HG03108 (cell line): ENCODE data around the gene TUBA3E.
"Not testable (repeated sequence)": the region's sequence is repeated elsewhere in the genome, so short reads cannot be mapped to it uniquely, and the experiment has no call there.

ENCODE experiments used
- ATAC-seq: cut with Tn5 transposase; IDR thresholded peaks from one replicate; pipeline ENCODE4 v1.9.1; 2021; ENCODE audit warnings: moderate library complexity; ENCODE audit not compliant: unreplicated experiment

The TUBA3E gene

DNA sequence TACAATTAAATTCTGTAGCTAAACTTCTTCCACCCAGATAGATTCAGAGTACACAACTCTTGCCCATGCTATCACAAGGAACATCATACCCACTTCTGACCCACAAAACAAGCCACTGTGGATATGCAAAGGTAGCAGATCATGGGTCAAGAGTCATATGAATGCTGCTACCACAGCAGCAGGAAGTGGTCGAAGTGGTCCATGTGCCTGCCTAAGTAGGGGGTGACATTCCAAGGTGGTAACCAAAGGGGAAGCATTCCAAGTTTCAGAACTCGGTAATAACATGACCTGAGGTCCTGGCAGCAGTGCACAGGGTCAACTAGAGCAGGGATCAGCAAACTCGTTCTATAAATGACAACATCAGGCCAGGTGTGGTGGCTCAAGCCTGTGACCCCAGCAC is 5.8 kb downstream of the TUBA3E start:
- ATAC-seq = not testable (repeated sequence)

DNA sequence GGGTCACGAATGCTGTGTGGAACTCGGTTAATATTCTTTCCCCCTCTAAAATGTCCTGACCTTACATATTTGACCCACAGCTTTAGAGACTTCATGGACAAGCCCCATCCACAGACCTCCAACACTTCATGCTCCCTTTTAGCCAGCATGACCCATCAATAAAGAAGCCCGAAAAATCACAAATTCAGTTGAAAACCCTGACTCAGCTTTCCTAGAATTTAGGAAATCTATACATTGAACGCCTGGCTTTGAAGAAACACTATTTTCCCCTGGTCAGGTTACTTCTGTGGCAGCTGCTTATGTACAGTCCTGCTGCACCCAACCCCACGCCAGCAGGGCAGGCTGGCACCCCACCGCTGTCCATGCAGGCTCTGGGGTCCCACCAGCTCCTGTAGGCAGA is 6.9 kb downstream of the TUBA3E start:
- not testable (repeated sequence) for ATAC-seq

- no peak for ATAC-seq
These were observed 8.0 kb downstream of the TUBA3E start for GRCh38 chr2:130190237-130190636.

GRCh38 chr2:130188958-130189357 is 9.3 kb downstream of the TUBA3E start:
- not testable (repeated sequence) for ATAC-seq

DNA sequence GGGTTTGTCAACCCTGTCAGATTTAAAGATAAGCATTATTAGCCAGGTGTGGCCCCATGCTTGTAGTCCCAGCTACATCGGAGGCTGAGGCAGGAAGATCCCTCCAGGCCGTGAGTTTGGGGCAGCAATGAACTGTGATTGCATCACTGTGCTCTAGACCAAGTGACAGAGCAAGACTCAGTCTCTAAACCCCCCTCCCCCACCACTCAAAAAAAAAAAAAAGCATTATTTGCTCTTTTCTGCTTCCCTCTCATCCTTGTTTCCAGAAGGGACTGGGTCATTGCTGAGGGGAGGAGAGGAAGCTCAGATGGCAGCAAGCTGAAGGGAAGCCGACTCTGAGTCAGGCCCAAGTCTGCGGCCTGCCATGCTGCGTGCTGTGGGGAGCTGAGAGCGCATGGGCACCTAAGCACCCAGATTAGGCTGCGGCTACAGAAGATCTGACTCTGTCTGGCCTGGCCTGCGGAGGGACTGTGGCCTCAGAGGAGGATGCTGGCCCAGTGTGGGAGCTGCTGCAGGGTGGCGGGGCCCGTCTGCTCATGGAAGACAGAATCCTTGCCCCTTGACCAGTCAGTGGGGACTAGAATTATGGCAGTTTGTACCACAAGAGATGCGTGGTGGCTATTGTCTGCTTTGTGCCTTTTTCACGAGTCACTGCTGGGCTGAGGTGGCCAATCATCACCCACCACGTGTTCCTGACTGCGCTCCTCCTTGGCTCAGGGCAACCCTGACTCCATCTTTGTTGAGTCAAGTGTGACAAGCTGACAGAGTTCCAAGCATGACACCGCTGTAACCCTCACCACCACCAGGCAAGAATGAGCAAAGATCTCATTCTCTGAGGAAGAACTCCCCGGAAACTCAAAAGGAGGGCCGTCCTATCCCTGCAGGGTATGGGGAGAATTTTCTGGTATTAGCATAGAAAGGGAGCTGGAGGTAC is 10.1 kb downstream of the TUBA3E start:
- not testable (repeated sequence) for ATAC-seq

- no peak for ATAC-seq
These were observed 11.0 kb downstream of the TUBA3E start for GRCh38 chr2:130187268-130187667.

- ATAC-seq = no peak
These were observed 11.8 kb downstream of the TUBA3E start for GRCh38 chr2:130186391-130186790.

GRCh38 chr2:130185896-130186295 is 12.3 kb downstream of the TUBA3E start:
- no peak for ATAC-seq

- no peak for ATAC-seq
These were observed 12.8 kb downstream of the TUBA3E start for GRCh38 chr2:130185436-130185835.

GRCh38 chr2:130183512-130184373 is 14.5 kb downstream of the TUBA3E start:
- no peak for ATAC-seq

GRCh38 chr2:130182826-130183511 is 15.3 kb downstream of the TUBA3E start:
- peak; percentile 4 for ATAC-seq

DNA sequence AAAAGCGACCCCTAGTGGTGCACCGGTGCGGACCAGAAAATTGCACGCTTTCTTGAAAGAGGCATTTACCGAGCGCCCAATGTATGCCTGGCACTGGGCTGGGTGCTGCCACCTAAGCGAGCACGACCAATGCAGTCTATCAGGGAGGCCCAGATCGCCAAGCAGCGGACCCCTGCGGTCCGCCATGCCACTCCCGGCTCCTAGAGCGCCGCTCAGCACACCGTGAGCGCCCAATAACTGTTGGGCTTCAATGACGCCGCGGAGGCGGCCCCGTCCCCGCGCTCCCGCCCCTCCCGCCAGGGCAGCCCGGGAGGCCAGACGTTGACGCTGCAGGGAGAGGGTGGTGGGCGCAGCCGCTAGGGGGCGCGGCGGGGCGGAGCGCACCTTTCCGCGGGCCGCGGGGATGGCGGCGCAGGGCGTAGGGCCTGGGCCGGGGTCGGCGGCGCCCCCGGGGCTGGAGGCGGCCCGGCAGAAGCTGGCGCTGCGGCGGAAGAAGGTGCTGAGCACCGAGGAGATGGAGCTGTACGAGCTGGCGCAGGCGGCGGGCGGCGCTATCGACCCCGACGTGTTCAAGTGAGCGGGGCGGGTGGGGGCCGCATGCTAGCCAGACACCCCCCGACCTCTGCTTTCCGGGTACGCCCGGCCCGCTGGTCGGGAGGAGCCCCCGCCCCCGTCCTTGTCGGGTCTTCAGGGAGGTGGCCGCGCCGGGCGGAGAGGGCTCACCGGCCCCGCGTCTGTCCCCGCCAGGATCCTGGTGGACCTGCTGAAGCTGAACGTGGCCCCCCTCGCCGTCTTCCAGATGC is 16.2 kb downstream of the TUBA3E start, which contains the start of gene MZT2B:
Gene MZT2B, plus strand, starts transcription at position 383 of the 803 bp plus-strand sequence. Its CDS starts 21 bp downstream, at position 404.
- ATAC-seq = peak; percentile 80

GRCh38 chr2:130181325-130181879 is 16.8 kb downstream of the TUBA3E start, which contains the start of gene SMPD4:
TSS of gene SMPD4 (minus strand) at chr2:130181602. CDS start at chr2:130176592, 5,010 bp downstream.
- ATAC-seq = peak; percentile 48

- ATAC-seq = not testable (repeated sequence)
These were observed 17.6 kb downstream of the TUBA3E start for GRCh38 chr2:130180404-130181324.

DNA sequence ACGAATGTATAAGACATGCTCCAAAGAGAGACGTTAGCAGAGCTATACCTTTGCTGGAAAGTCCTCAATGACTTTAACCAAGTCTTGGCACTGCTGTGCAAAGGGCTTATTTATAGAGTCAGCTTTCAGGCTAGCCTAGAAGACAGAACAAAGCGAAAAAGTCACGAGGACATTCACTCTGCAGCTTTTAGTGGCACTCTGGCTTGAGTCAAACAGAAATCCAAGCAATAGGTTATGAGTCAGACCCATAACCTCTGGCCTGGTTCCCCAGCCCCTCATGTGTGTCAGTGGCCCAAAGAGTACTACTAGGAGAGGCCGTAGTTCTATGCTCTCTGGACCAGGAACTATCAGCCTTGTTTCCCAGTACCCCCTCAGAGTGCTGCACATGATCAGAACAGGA is 23.4 kb downstream of the TUBA3E start:
- ATAC-seq = peak; percentile 65

DNA sequence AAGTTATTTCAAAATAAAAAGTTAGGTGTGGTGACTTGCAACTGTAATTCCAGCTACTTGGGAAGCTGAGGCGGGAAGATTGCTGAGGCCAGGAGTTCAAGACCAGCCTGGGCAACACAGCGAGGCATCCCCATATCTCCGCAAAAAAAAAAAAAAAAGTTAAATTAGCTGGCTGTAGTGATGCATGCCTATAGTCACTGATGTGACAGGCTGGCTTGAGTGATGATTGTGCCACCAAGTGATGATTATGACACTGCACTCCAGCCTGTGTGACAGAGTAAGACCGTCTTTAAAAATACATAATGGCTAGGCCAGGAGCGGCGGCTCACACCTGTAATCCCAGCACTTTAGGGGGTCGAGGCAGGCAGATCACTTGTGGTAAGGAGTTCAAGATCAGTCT is 28.3 kb downstream of the TUBA3E start:
- no peak for ATAC-seq

- not testable (repeated sequence) for ATAC-seq
These were observed 29.1 kb downstream of the TUBA3E start for GRCh38 chr2:130169163-130169562.

DNA sequence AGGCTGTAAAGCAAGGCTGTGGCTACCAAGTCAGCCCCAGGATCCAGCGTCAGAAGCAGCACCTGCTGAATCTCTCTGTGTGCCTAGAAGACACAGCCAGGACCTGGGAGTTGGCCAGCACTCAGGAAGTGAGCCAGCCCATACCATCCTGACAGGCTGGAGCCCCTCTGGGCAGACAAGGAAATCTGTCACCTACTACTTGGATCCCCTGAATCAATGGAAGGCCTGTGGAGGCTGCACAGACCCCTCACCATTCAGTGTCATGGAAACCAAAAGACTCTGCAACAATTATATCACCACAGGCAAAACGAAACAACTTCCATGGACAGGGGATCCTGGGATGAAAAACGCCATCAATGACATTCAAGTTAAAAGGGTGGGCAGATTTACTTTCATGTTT is 31.6 kb downstream of the TUBA3E start:
- not testable (repeated sequence) for ATAC-seq
